IMR-90 (cell line): Measurements from ENCODE around the gene PTPN11. TPM values are rescaled to one million over a fixed set of nuclear protein-coding genes. Genes with fewer than 3 reads are reported as not detected.

Experiments used
- ATAC-seq: fragments of 200-7000 bp; cut with Tn5 transposase; 2 replicates; pipeline ENCODE4 v1.9.1; 2020; ENCODE audit warnings: low read depth, mild to moderate bottlenecking, moderate library complexity
- BruUV-seq: library from RNA; stranded (reverse); fragments of 400-500 nt; replicated peaks from 2 replicates; lab custom pipeline; 2021; lab: Mats Ljungman, UMichigan
- CTCF ChIA-PET: fragments of 300-600 bp; formaldehyde crosslinking; extraction: SDS; loops from one replicate; lab custom pipeline; 2021; ENCODE audit warnings: antibody characterized with exemption; lab: Yijun Ruan, JAX
- POLR2A ChIA-PET: fragments of 300-600 bp; sonication (Branson Sonifier 250); formaldehyde crosslinking; loops from one replicate; lab custom pipeline; 2022; ENCODE audit warnings: antibody characterized with exemption; ENCODE audit not compliant: unreplicated experiment; lab: Charles Lee
- DNase-seq: peaks from one replicate; pipeline ENCODE4 v3.0.0; 2013
- H2AFZ ChIP-seq: replicated peaks from 2 replicates; pipeline ENCODE3; 2013; ENCODE audit warnings: low read length, mild to moderate bottlenecking; ENCODE audit not compliant: poor library complexity
- H2AK5ac ChIP-seq: 2 replicates; pipeline ENCODE4 v1.6.1; 2013; ENCODE audit warnings: low read depth, low read length, inconsistent platforms
- H2AK9ac ChIP-seq: replicated peaks from 2 replicates; pipeline ENCODE3; 2013; ENCODE audit warnings: mild to moderate bottlenecking, low read depth, low read length, moderate library complexity; ENCODE audit not compliant: poor library complexity
- H2BK120ac ChIP-seq: 2 replicates; pipeline ENCODE4 v1.6.1; 2013; ENCODE audit warnings: low read depth, low read length, inconsistent platforms
- H2BK15ac ChIP-seq: 3 replicates; pipeline ENCODE4 v1.6.1; 2013; ENCODE audit warnings: low read depth, low read length, inconsistent platforms
- H2BK20ac ChIP-seq: 2 replicates; pipeline ENCODE4 v1.6.1; 2013; ENCODE audit warnings: low read depth, mild to moderate bottlenecking, inconsistent platforms, low read length, moderate library complexity
- H2BK5ac ChIP-seq: 2 replicates; pipeline ENCODE4 v1.6.1; 2013; ENCODE audit warnings: mild to moderate bottlenecking, low read depth, low read length, inconsistent platforms; ENCODE audit not compliant: poor library complexity, severe bottlenecking
- H3K14ac ChIP-seq: replicated peaks from 2 replicates; pipeline ENCODE4 v1.6.1; 2013; ENCODE audit warnings: low read depth, low read length, inconsistent platforms
- H3K18ac ChIP-seq: 2 replicates; pipeline ENCODE4 v1.6.1; 2013; ENCODE audit warnings: low read depth, low read length, control low read depth
- H3K23ac ChIP-seq: 2 replicates; pipeline ENCODE4 v1.6.1; 2013; ENCODE audit warnings: low read depth, low read length, inconsistent platforms
- H3K27ac ChIP-seq: 2 replicates; pipeline ENCODE4 v1.5.1; 2013; ENCODE audit warnings: mild to moderate bottlenecking, control low read depth, low read length; ENCODE audit not compliant: insufficient read depth
- H3K27me3 ChIP-seq: 2 replicates; pipeline ENCODE4 v1.6.1; 2013; ENCODE audit warnings: low read length; ENCODE audit not compliant: control insufficient read depth, insufficient read depth
- H3K36me3 ChIP-seq: 2 replicates; pipeline ENCODE4 v1.6.1; 2013; ENCODE audit warnings: low read length, mixed read lengths; ENCODE audit not compliant: control insufficient read depth, insufficient read depth
- H3K4ac ChIP-seq: 2 replicates; pipeline ENCODE4 v1.6.1; 2013; ENCODE audit warnings: low read depth, low read length, inconsistent platforms
- H3K4me1 ChIP-seq: 2 replicates; pipeline ENCODE4 v1.6.1; 2013; ENCODE audit warnings: low read length, mixed read lengths; ENCODE audit not compliant: control insufficient read depth, insufficient read depth
- H3K4me2 ChIP-seq: 2 replicates; pipeline ENCODE4 v1.6.1; 2013; ENCODE audit warnings: low read depth, mild to moderate bottlenecking, control low read depth, low read length, moderate library complexity
- H3K4me3 ChIP-seq: 2 replicates; pipeline ENCODE4 v1.5.1; 2013; ENCODE audit warnings: low read depth, mild to moderate bottlenecking, control low read depth, low read length, moderate library complexity; ENCODE audit not compliant: insufficient read depth
- H3K56ac ChIP-seq: 2 replicates; pipeline ENCODE4 v1.6.1; 2013; ENCODE audit warnings: low read length, inconsistent platforms; ENCODE audit not compliant: insufficient read depth; ENCODE audit errors: extremely low read depth
- H3K79me1 ChIP-seq, 2 experiments: 2 replicates each; pipeline ENCODE4 v1.6.1; 2013; ENCODE audit warnings: low read length in 2 of 2, inconsistent platforms in 1 of 2, low read depth in 1 of 2
- H3K9ac ChIP-seq: 2 replicates; pipeline ENCODE4 v1.6.1; 2013; ENCODE audit warnings: low read depth, low read length, control low read depth
- H3K9me1 ChIP-seq: 2 replicates; pipeline ENCODE4 v1.6.1; 2013; ENCODE audit warnings: low read length, inconsistent platforms; ENCODE audit not compliant: insufficient read depth
- H3K9me3 ChIP-seq: 2 replicates; pipeline ENCODE4 v1.6.1; 2013; ENCODE audit warnings: low read length; ENCODE audit not compliant: control insufficient read depth, insufficient read depth
- H4K20me1 ChIP-seq: 2 replicates; pipeline ENCODE4 v1.6.1; 2013; ENCODE audit warnings: low read length, inconsistent platforms; ENCODE audit not compliant: insufficient read depth
- H4K5ac ChIP-seq: 2 replicates; pipeline ENCODE4 v1.6.1; 2013; ENCODE audit warnings: mild to moderate bottlenecking, low read depth, low read length, control low read depth
- H4K8ac ChIP-seq, 2 experiments: 2 replicates each; pipeline ENCODE4 v1.6.1; 2013; ENCODE audit warnings: low read depth in 2 of 2, low read length in 2 of 2, control low read depth in 1 of 2, inconsistent platforms in 1 of 2
- H4K91ac ChIP-seq: 2 replicates; pipeline ENCODE4 v1.6.1; 2013; ENCODE audit warnings: low read depth, low read length, inconsistent platforms; ENCODE audit not compliant: insufficient read depth
- CEBPB ChIP-seq: IDR thresholded peaks from 2 replicates; pipeline ENCODE4 v1.6.1; 2012; ENCODE audit warnings: low read depth, low read length, improper control_type of control experiment
- ELK1 ChIP-seq: fragments of 150-350 bp; IDR thresholded peaks from 2 replicates; pipeline ENCODE4 v1.6.1; 2016; ENCODE audit warnings: low read depth, mild to moderate bottlenecking, low read length, moderate library complexity, borderline replicate concordance
- MAFK ChIP-seq: IDR thresholded peaks from 2 replicates; pipeline ENCODE4 v1.6.1; 2012; ENCODE audit warnings: low read depth, low read length, improper control_type of control experiment
- MXI1 ChIP-seq: IDR thresholded peaks from 2 replicates; pipeline ENCODE4 v1.6.1; 2012; ENCODE audit warnings: low read depth, mild to moderate bottlenecking, low read length, moderate library complexity, borderline replicate concordance
- POLR2A ChIP-seq: IDR thresholded peaks from 2 replicates; pipeline ENCODE4 v1.6.1; 2012; ENCODE audit warnings: mild to moderate bottlenecking, low read depth, low read length
- RAD21 ChIP-seq: IDR thresholded peaks from 2 replicates; pipeline ENCODE4 v1.6.1; 2012; ENCODE audit warnings: low read length, improper control_type of control experiment
- RCOR1 ChIP-seq: IDR thresholded peaks from 2 replicates; pipeline ENCODE4 v1.6.1; 2012; ENCODE audit warnings: mild to moderate bottlenecking, low read length, improper control_type of control experiment; ENCODE audit not compliant: insufficient replicate concordance
- WGBS, 2 experiments: methylation state at CpG; one replicate each; pipeline versions ENCODE4 v1.1.5 to v1.1.7; 2013; ENCODE audit warnings: missing lambda C conversion rate in 2 of 2; ENCODE audit not compliant: insufficient read length in 1 of 2; ENCODE audit errors: extremely low coverage in 2 of 2; 5-methylcytosine and 5-hydroxymethylcytosine counted together
- dilution Hi-C: fragments of 300-500 bp; cut with HindIII; formaldehyde crosslinking; loops from one replicate; pipeline ENCODE4 v1.14.3; 2018; ENCODE audit warnings: low sequenced_read_pairs; ENCODE audit not compliant: unreplicated experiment
- in situ Hi-C: fragments of 300-500 bp; cut with MboI; formaldehyde crosslinking; loops from 3 replicates; pipeline ENCODE4 v1.14.3; 2019; ENCODE audit warnings: low sequenced_read_pairs, inconsistent platforms, mixed read lengths
- intact Hi-C: fragments of 100-400 bp; cut with micrococcal nuclease; formaldehyde crosslinking; loops from 2 replicates; pipeline ENCODE4 v1.10.0; 2022
- polyA plus RNA-seq, 3 experiments: library from polyadenylated mRNA; depleted of rRNA; stranded (reverse); fragments of >200 nt; gene quantifications; 2 replicates each; pipeline ENCODE4 v1.2.3, GENCODE V29; 2012; ENCODE audit warnings: low replicate concordance in 1 of 3
- total RNA-seq: library from RNA; depleted of rRNA; stranded (reverse); fragments of >200 nt; gene quantifications from 2 replicates; pipeline ENCODE4 v1.2.3, GENCODE V29; 2012

The PTPN11 gene
- total and polyA plus RNA-seq, 2 of the 4 experiments (the other 2 are of a cell fraction) = 52.9 to 135 TPM

GRCh38 chr12:112409064-112409905, 9.5 kb upstream of the PTPN11 start, which contains the start of gene RPL6:
Gene RPL6, minus strand, starts transcription at chr12:112409605. Its CDS starts 949 bp downstream, at chr12:112408656.
- peak within 1 kb of the TSS; percentile 90 for H4K5ac ChIP-seq
- ChIA-PET CTCF (no interaction called here), POLR2A (no interaction called here)
- peak; percentile 94 for DNase-seq
- H2BK20ac ChIP-seq = no peak within 1 kb of the TSS
- H4K8ac ChIP-seq = peak within 1 kb of the TSS; percentile 90 to 98
- in situ Hi-C loops (no loop called here), intact Hi-C loops (no loop called here), dilution Hi-C loops (no loop called here)
- peaks cover 29% of the 10 kb centered on the region for H3K36me3 ChIP-seq
- H3K18ac ChIP-seq = peak within 1 kb of the TSS; percentile 87
- H4K20me1 ChIP-seq = peaks cover 36% of the 10 kb centered on the region
- ATAC-seq = peak; percentile 85
- H3K4ac ChIP-seq = peak within 1 kb of the TSS; percentile 96
- H3K9me1 ChIP-seq = no peaks in the 10 kb centered on the region; the same call in 1 of the 2 replicates
- H3K27ac ChIP-seq = peak within 1 kb of the TSS; percentile 97
- peak within 1 kb of the TSS; percentile 98 for H2BK5ac ChIP-seq
- TF ChIP-seq CEBPB (peak; percentile 35; the same call in 1 of the 2 replicates), MXI1 (0 out of 2 replicates have a peak, but pooled peaks have one; percentile 45), ELK1 (no peak), MAFK (no peak), RCOR1 (no peak), RAD21 (no peak), POLR2A (peak; percentile 97)
- H2AK5ac ChIP-seq = peak within 1 kb of the TSS; percentile 98
- H3K4me3 ChIP-seq = peak within 1 kb of the TSS; percentile 87
- peak within 1 kb of the TSS; percentile 93 for H2AFZ ChIP-seq
- peak within 1 kb of the TSS; percentile 99 for H3K14ac ChIP-seq
- H2BK120ac ChIP-seq = no peak within 1 kb of the TSS
- peak within 1 kb of the TSS; percentile 86 for H3K56ac ChIP-seq
- no peak within 1 kb of the TSS for H2BK15ac ChIP-seq
- peak within 1 kb of the TSS; percentile 97 for H2AK9ac ChIP-seq
- no peaks in the 10 kb centered on the region for H3K27me3 ChIP-seq
- no peaks in the 10 kb centered on the region; the same call in 1 of the 2 replicates for H3K4me1 ChIP-seq
- peaks cover 16 to 31% of the 10 kb centered on the region in 2 experiments for H3K79me1 ChIP-seq
- 12% methylated on average over 19 of the region's 46 CpGs; no CpG with 5 or more reads in 1 of the 2 experiments for WGBS, 2 experiments
- H3K23ac ChIP-seq = peak within 1 kb of the TSS; percentile 99
- H3K4me2 ChIP-seq = peak within 1 kb of the TSS; percentile 96
- H3K9ac ChIP-seq = peak within 1 kb of the TSS; percentile 98
- peak within 1 kb of the TSS; percentile 89 for H4K91ac ChIP-seq
- no TSS peak for BruUV-seq
- H3K9me3 ChIP-seq = no peaks in the 10 kb centered on the region
